Panc1 (cell line): ENCODE measurements around the gene C20orf204.

ENCODE experiments used
- CTCF ChIP-seq: fragments of 450-650 bp; IDR thresholded peaks from 2 replicates; pipeline ENCODE4 v1.5.1; 2017; ENCODE audit warnings: mild to moderate bottlenecking
- POLR2AphosphoS5 ChIP-seq: IDR thresholded peaks from 2 replicates; pipeline ENCODE4 v1.6.1; 2012; ENCODE audit warnings: mild to moderate bottlenecking, low read depth, low read length, moderate library complexity
- REST ChIP-seq, 2 experiments: IDR thresholded peaks; 2 replicates each; pipeline ENCODE4 v1.6.1; 2011 to 2012; ENCODE audit warnings: low read depth in 2 of 2, control low read depth in 1 of 2, low read length in 1 of 2, mild to moderate bottlenecking in 1 of 2, moderate library complexity in 1 of 2; ENCODE audit not compliant: insufficient read depth in 1 of 2

GRCh38 chr20:64072498-64073063, 36.6 kb downstream of the C20orf204 start:
- TF ChIP-seq CTCF = no peak
- TF ChIP-seq REST (IDR thresholded peaks at IDR 0.05; ENCODE audit: insufficient read depth in 1 of 2, low read depth in 2 of 2, low read length in 1 of 2) = no peak
- TF ChIP-seq POLR2AphosphoS5 = no peak
